Heart right ventricle (tissue), 16 donors: ENCODE data around the gene TRAPPC10. TPM values are rescaled to one million over a fixed set of nuclear protein-coding genes. Genes with fewer than 3 reads are reported as not detected.

ENCODE experiments used
- ATAC-seq, 8 donors: fragments of 200-7000 bp; cut with Tn5 transposase; one replicate each; pipeline ENCODE4 v1.9.1; 2020; ENCODE audit warnings: mild to moderate bottlenecking in 8 of 8, moderate library complexity in 8 of 8, moderate number of reproducible peaks in 1 of 8
- DNase-seq, 2 donors: peaks; one replicate each; pipeline ENCODE4 v3.0.0-alpha.2; 2020
- H3K27ac ChIP-seq, 10 donors: fragments of 200-600 bp; sonication (generic) in 2 of 10; one replicate each; pipeline versions ENCODE4 v1.5.0 to v1.8.0; 2020 to 2022; ENCODE audit warnings: mild to moderate bottlenecking in 3 of 10
- H3K27me3 ChIP-seq, 7 donors: fragments of 200-600 bp; one replicate each; pipeline ENCODE4 v1.8.0; 2021 to 2022; ENCODE audit warnings: mild to moderate bottlenecking in 2 of 7
- H3K36me3 ChIP-seq, 9 donors: fragments of 200-600 bp; sonication (generic) in 1 of 9; one replicate each; pipeline versions ENCODE4 v1.5.0 to v1.8.0; 2020 to 2022; ENCODE audit warnings: mild to moderate bottlenecking in 2 of 9
- H3K4me1 ChIP-seq, 9 donors: fragments of 200-600 bp; sonication (generic) in 1 of 9; one replicate each; pipeline versions ENCODE4 v1.5.0 to v1.8.0; 2020 to 2022; ENCODE audit warnings: mild to moderate bottlenecking in 4 of 9
- H3K4me3 ChIP-seq, 10 donors: fragments of 200-600 bp; sonication (generic) in 2 of 10; one replicate each; pipeline versions ENCODE4 v1.5.0 to v1.8.0; 2020 to 2022; ENCODE audit warnings: mild to moderate bottlenecking in 7 of 10, moderate library complexity in 2 of 10
- H3K9me3 ChIP-seq, 11 donors: fragments of 200-600 bp in 10 of 11; sonication (generic) in 2 of 11; one replicate each; pipeline versions ENCODE4 v1.5.0 to v1.8.0; 2013 to 2022; ENCODE audit warnings: mild to moderate bottlenecking in 2 of 11, control low read depth in 1 of 11, moderate library complexity in 1 of 11
- CTCF ChIP-seq, 9 donors: fragments of 200-600 bp; sonication (generic) in 2 of 9; IDR thresholded peaks; one replicate each; pipeline versions ENCODE4 v1.5.0 to v1.8.0; 2021 to 2022; ENCODE audit warnings: antibody characterized with exemption in 9 of 9, mild to moderate bottlenecking in 5 of 9, moderate library complexity in 1 of 9
- WGBS, 2 donors: extraction: QIAGEN DNeasy Blood & Tissue Kit; methylation state at CpG; one replicate each; pipeline ENCODE4 v1.1.7; 2013; ENCODE audit warnings: inconsistent platforms in 1 of 2; 5-methylcytosine and 5-hydroxymethylcytosine counted together
- intact Hi-C, 10 donors: fragments of 100-400 bp; cut with DNase I; formaldehyde crosslinking; loops; one replicate each; pipeline versions ENCODE4 v1.11.1 to v1.14.2; 2022
- polyA plus RNA-seq, 2 donors: library from polyadenylated mRNA; stranded (reverse); fragments of 200-250 nt; gene quantifications; one replicate each; pipeline ENCODE4 v1.2.3, GENCODE V29; 2013
- total RNA-seq, 10 donors: library from RNA; stranded (reverse); fragmentation: NEBNext Ultra II Directional in 3 of 10; extraction: Animal tissue kit (Norgen Biotek cat#: 25700) in 3 of 10; gene quantifications; one replicate each; pipeline versions ENCODE4 v1.2.1 to v1.2.4, GENCODE V29; 2021 to 2023
- donor health status: Arrhythmogenic right ventricular cardiomyopathy.
- donor health status: ischemic (EF 13 %, LVEDD 7.1; RV severe dilation, severe dysfunction).
- donor health status: healthy with polysubstance abuse.
- donor health status: DM: no; HTN: yes; CAD: no.
- donor health status: DM: no; HTN: no; CAD: no.
- donor health status: ischemic (EF 25% LVEDD 6.9; RV normal size, moderate dysfunction).
- donor health status: ischemic (EF 25% LVEDD 5.7; RV mildly dilated, moderate dysfunction).
- donor health status: healthy.
- donor health status: DM: yes; HTN: yes; CAD: no.
- donor health status: Ischemic cardiomyopathy.
- donor health status: ischemic (EF 35%, LVEDD 5.7; RV mildly dilated, moderate dysfunction).
- donor health status: nonischemic (EF 11% LVEDD 7.7; RV severe dilation, severe dysfunction).
- donor health status: DM: yes; HTN: yes; CAD: no.
- donor health status: PGD.
- donor health status: ischemic (EF 29% LVEDD 5.4; RV normal size, mild dysfunction).
- donor health status: nonischemic (EF 23%, LVEDD 6.1; RV moderate dilation, normal function).

TRAPPC10 gene
- total and polyA plus RNA-seq, 12 donors, result 4.7 to 26.2 (median 19.4) TPM

- Histone ChIP-seq H3K27ac (no peak overlapping the region), H3K4me3 (no peak overlapping the region), H3K9me3 (no peaks in the 10 kb centered on the region), H3K4me1 (peaks cover 0 to 7% (median 0%) of the 10 kb centered on the region in 9 donors), H3K36me3 (peaks cover 0 to 95% (median 2%) of the 10 kb centered on the region in 9 donors), H3K27me3 (no peaks in the 10 kb centered on the region)
- TF ChIP-seq CTCF (IDR thresholded peaks at IDR 0.05), result no peak
- 95 to 97% methylated on average over 7 of the region's 7 CpGs for WGBS, 2 donors
- intact Hi-C loops, result no loop called here
- DNase-seq, result no peak
- no peak for ATAC-seq
Observed at GRCh38 chr21:44070391-44070790, 58.3 kb downstream of the TRAPPC10 start.

GRCh38 chr21:44071359-44072104, 59.4 kb downstream of the TRAPPC10 start:
- Histone ChIP-seq H3K36me3 (peaks cover 0 to 95% (median 5%) of the 10 kb centered on the region in 9 donors), H3K27ac (no peak overlapping the region), H3K4me1 (peaks cover 0 to 7% (median 0%) of the 10 kb centered on the region in 9 donors), H3K4me3 (no peak overlapping the region), H3K27me3 (no peaks in the 10 kb centered on the region), H3K9me3 (no peaks in the 10 kb centered on the region)
- 85 to 87% methylated on average over 15 of the region's 15 CpGs for WGBS, 2 donors
- no peak for TF ChIP-seq CTCF (IDR thresholded peaks at IDR 0.05)
- DNase-seq (no peak), ATAC-seq (no peak)
- intact Hi-C loops, result no loop called here

GRCh38 chr21:44072111-44072510, 60.0 kb downstream of the TRAPPC10 start:
- H3K9me3 ChIP-seq, result no peaks in the 10 kb centered on the region
- H3K4me1 ChIP-seq, result peaks cover 0 to 7% (median 0%) of the 10 kb centered on the region in 9 donors
- DNase-seq, result no peak
- ATAC-seq, result peak in 1 of 8 donors; percentile 28
- no peak overlapping the region for H3K27ac ChIP-seq
- TF ChIP-seq CTCF (IDR thresholded peaks at IDR 0.05), result no peak
- intact Hi-C loops, result no loop called here
- H3K27me3 ChIP-seq, result no peaks in the 10 kb centered on the region
- peaks cover 0 to 95% (median 7%) of the 10 kb centered on the region in 9 donors for H3K36me3 ChIP-seq
- no peak overlapping the region for H3K4me3 ChIP-seq
- 96 to 97% methylated on average over 15 of the region's 15 CpGs for WGBS, 2 donors

GRCh38 chr21:44074315-44074958, 62.3 kb downstream of the TRAPPC10 start:
- no peak for TF ChIP-seq CTCF (IDR thresholded peaks at IDR 0.05)
- Histone ChIP-seq H3K36me3 (peaks cover 0 to 100% (median 14%) of the 10 kb centered on the region in 9 donors), H3K4me1 (peaks cover 0 to 7% (median 0%) of the 10 kb centered on the region in 9 donors), H3K27ac (no peak overlapping the region), H3K4me3 (no peak overlapping the region), H3K27me3 (no peaks in the 10 kb centered on the region), H3K9me3 (no peaks in the 10 kb centered on the region)
- DNase-seq (no peak), ATAC-seq (no peak)
- 90 to 92% methylated on average over 11 of the region's 11 CpGs for WGBS, 2 donors
- intact Hi-C loops, result no loop called here
